WERI-Rb-1 (cell line): ENCODE measurements around the gene XIAP.
"Not testable (repeated sequence)": the region's sequence is repeated elsewhere in the genome, so short reads cannot be mapped to it uniquely, and the experiment has no call there.

Experiments
- DNase-seq: peaks from one replicate; pipeline ENCODE4 v3.0.0-alpha.2; 2020
- H3K27ac ChIP-seq: fragments of 250-450 bp; sonication (Bioruptor Pico); 2 replicates; pipeline ENCODE4 v1.5.1; 2020; ENCODE audit warnings: mild to moderate bottlenecking, moderate library complexity
- H3K27me3 ChIP-seq: fragments of 250-450 bp; sonication (Bioruptor Pico); 2 replicates; pipeline ENCODE4 v1.5.1; 2021; ENCODE audit warnings: mild to moderate bottlenecking, low read depth, moderate library complexity; ENCODE audit not compliant: insufficient read depth, severe bottlenecking
- H3K36me3 ChIP-seq: fragments of 250-450 bp; sonication (Bioruptor Pico); 2 replicates; pipeline ENCODE4 v1.5.1; 2020; ENCODE audit warnings: mild to moderate bottlenecking, moderate library complexity
- H3K4me3 ChIP-seq: 2 replicates; pipeline ENCODE4 v1.5.1; 2011; ENCODE audit warnings: low read depth, mild to moderate bottlenecking, control low read depth, low read length
- H3K9me3 ChIP-seq: fragments of 250-450 bp; sonication (Bioruptor Pico); 2 replicates; pipeline ENCODE4 v1.5.1; 2021; ENCODE audit warnings: mild to moderate bottlenecking, moderate library complexity; ENCODE audit not compliant: severe bottlenecking
- CTCF ChIP-seq: IDR thresholded peaks from 2 replicates; pipeline ENCODE4 v1.5.1; 2011; ENCODE audit warnings: low read depth, mild to moderate bottlenecking, control low read depth, inconsistent platforms, low read length

The XIAP gene

GRCh38 chrX:123859846-123860838, at the start of gene XIAP:
Gene XIAP (plus strand): TSS chrX:123860053. CDS start chrX:123885663, 25,610 bp downstream.
- H3K4me3 ChIP-seq: peak within 1 kb of the TSS; percentile 72
- no peaks in the 10 kb centered on the region for H3K9me3 ChIP-seq
- TF ChIP-seq CTCF: no peak
- H3K27me3 ChIP-seq: peaks cover 3% of the 10 kb centered on the region
- no peaks in the 10 kb centered on the region for H3K36me3 ChIP-seq
- H3K27ac ChIP-seq: peak within 1 kb of the TSS; percentile 91
- DNase-seq: peak; percentile 84

- TF ChIP-seq CTCF: no peak
- H3K4me3 ChIP-seq: no peak overlapping the region
- no peaks in the 10 kb centered on the region for H3K36me3 ChIP-seq
- no peaks in the 10 kb centered on the region for H3K27me3 ChIP-seq
- no peak overlapping the region for H3K27ac ChIP-seq
- H3K9me3 ChIP-seq: no peaks in the 10 kb centered on the region
- no peak for DNase-seq
These were observed 45.5 kb upstream of the XIAP start for GRCh38 chrX:123814343-123814742.

GRCh38 chrX:123814934-123815394, 44.9 kb upstream of the XIAP start:
- not testable (repeated sequence) for H3K27ac ChIP-seq, DNase-seq, H3K4me3 ChIP-seq, H3K27me3 ChIP-seq, H3K9me3 ChIP-seq, H3K36me3 ChIP-seq

GRCh38 chrX:123817288-123817894, 42.5 kb upstream of the XIAP start:
- DNase-seq: no peak
- H3K27ac ChIP-seq: no peak overlapping the region
- H3K9me3 ChIP-seq: no peaks in the 10 kb centered on the region
- no peaks in the 10 kb centered on the region for H3K36me3 ChIP-seq
- H3K4me3 ChIP-seq: no peak overlapping the region
- no peak for TF ChIP-seq CTCF
- H3K27me3 ChIP-seq: no peaks in the 10 kb centered on the region

GRCh38 chrX:123818243-123818642, 41.6 kb upstream of the XIAP start:
- no peaks in the 10 kb centered on the region for H3K9me3 ChIP-seq
- TF ChIP-seq CTCF: no peak
- H3K4me3 ChIP-seq: no peak overlapping the region
- H3K27ac ChIP-seq: no peak overlapping the region
- no peaks in the 10 kb centered on the region for H3K36me3 ChIP-seq
- DNase-seq: no peak
- no peaks in the 10 kb centered on the region for H3K27me3 ChIP-seq

- no peak overlapping the region for H3K4me3 ChIP-seq
- H3K27me3 ChIP-seq: no peaks in the 10 kb centered on the region
- no peak for TF ChIP-seq CTCF
- H3K27ac ChIP-seq: no peak overlapping the region
- H3K9me3 ChIP-seq: no peaks in the 10 kb centered on the region
- DNase-seq: no peak
- H3K36me3 ChIP-seq: no peaks in the 10 kb centered on the region
These were observed 36.9 kb upstream of the XIAP start for GRCh38 chrX:123822965-123823364.
